Adrenal gland (tissue), 12 donors: ENCODE results near the gene RBM44. TPM values are rescaled to one million over a fixed set of nuclear protein-coding genes. Genes with fewer than 3 reads are reported as not detected.
"Not testable (repeated sequence)": the region's sequence is repeated elsewhere in the genome, so short reads cannot be mapped to it uniquely, and the experiment has no call there.

ENCODE experiments used
- DNase-seq, 7 donors: peaks; one replicate each; pipeline ENCODE4 v3.0.0-alpha.2; 2019 to 2020
- H3K27ac ChIP-seq, 5 donors: fragments of 200-600 bp; sonication (generic) in 4 of 5; 1 replicate in 3 of 5; 2 replicates in 2 of 5; pipeline versions ENCODE4 v1.5.1 to v1.8.0; 2016 to 2020; ENCODE audit warnings: mild to moderate bottlenecking in 1 of 5
- H3K27me3 ChIP-seq: fragments of 200-600 bp; 2 replicates; pipeline ENCODE4 v1.8.0; 2021
- H3K36me3 ChIP-seq, 2 donors: fragments of 200-600 bp; replicated peaks in 1 of 2; 1 replicate in 1 of 2; 2 replicates in 1 of 2; pipeline versions ENCODE4 v1.5.1 to v1.8.0; 2018 to 2022
- H3K4me1 ChIP-seq, 2 donors: fragments of 200-600 bp; replicated peaks in 1 of 2; 1 replicate in 1 of 2; 2 replicates in 1 of 2; pipeline versions ENCODE4 v1.5.1 to v1.8.0; 2018 to 2021
- H3K4me3 ChIP-seq, 4 donors: fragments of 200-600 bp; sonication (generic) in 3 of 4; one replicate each; pipeline ENCODE4 v1.5.1; 2016 to 2018
- H3K9me3 ChIP-seq, 3 donors: fragments of 200-600 bp; sonication (generic) in 1 of 3; replicated peaks in 1 of 3; 1 replicate in 2 of 3; 2 replicates in 1 of 3; pipeline versions ENCODE4 v1.5.1 to v1.8.0; 2016 to 2021
- POLR2A ChIP-seq, 2 donors: fragments of 450-650 bp; IDR thresholded peaks; one replicate each; pipeline ENCODE4 v1.6.1; 2017; ENCODE audit warnings: antibody characterized with exemption in 2 of 2, mild to moderate bottlenecking in 2 of 2, moderate library complexity in 1 of 2
- WGBS, 4 donors: extraction: QIAGEN DNeasy Blood & Tissue Kit in 2 of 4; methylation state at CpG; one replicate each; pipeline versions ENCODE4 v1.1.5 to v1.1.7; 2013 to 2017; 5-methylcytosine and 5-hydroxymethylcytosine counted together
- intact Hi-C, 2 donors: fragments of 100-400 bp; cut with DNase I; formaldehyde crosslinking; loops; one replicate each; pipeline versions ENCODE4 v1.14.1 to v1.15.0; 2022 to 2023
- polyA plus RNA-seq, 3 donors: library from polyadenylated mRNA; stranded (reverse); fragments of 200-250 nt in 2 of 3; fragments of 350-450 nt in 1 of 3; fragmentation: Illumina TruSeq in 1 of 3; extraction: RNeasy Lipid Tissue Mini Kit (QIAGEN cat#74804) in 1 of 3; gene quantifications; one replicate each; pipeline ENCODE4 v1.2.3, GENCODE V29; 2013 to 2014
- total RNA-seq, 9 donors: library from RNA; depleted of rRNA in 4 of 9; stranded (reverse); fragments of >200 nt in 4 of 9; fragments of 120-200 nt in 1 of 9; fragmentation: NEBNext Ultra II Directional in 1 of 9; extraction: Animal tissue kit (Norgen Biotek cat#: 25700) in 1 of 9; gene quantifications; one replicate each; pipeline versions ENCODE4 v1.1.0 to v1.2.4, GENCODE V29; 2013 to 2023
- TF ChIP-seq, protein P1 (sequence below), 6 experiments: fragments of 450-650 bp in 4 of 6; fragments of 200-600 bp in 2 of 6; sonication (generic) in 1 of 6; IDR thresholded peaks; 1 replicate in 5 of 6; 2 replicates in 1 of 6; pipeline versions ENCODE4 v1.5.1 to v1.8.0; 2016 to 2021; ENCODE audit warnings: antibody characterized with exemption in 6 of 6, mild to moderate bottlenecking in 2 of 6, moderate library complexity in 1 of 6
- donor health status: healthy with polysubstance abuse.
- donor health status: Bipolar disorder and iron deficiency.
- donor health status: DM: yes; HTN: yes; CAD: no.
- donor health status: DM: no; HTN: no; CAD: no.
- donor health status: DM: no; HTN: no; CAD: no.
- donor health status: DM: yes; HTN: yes; CAD: no.

RBM44 gene
- total and polyA plus RNA-seq, 12 donors = 0.15 to 0.72 (median 0.30) TPM; not detected in 1

DNA sequence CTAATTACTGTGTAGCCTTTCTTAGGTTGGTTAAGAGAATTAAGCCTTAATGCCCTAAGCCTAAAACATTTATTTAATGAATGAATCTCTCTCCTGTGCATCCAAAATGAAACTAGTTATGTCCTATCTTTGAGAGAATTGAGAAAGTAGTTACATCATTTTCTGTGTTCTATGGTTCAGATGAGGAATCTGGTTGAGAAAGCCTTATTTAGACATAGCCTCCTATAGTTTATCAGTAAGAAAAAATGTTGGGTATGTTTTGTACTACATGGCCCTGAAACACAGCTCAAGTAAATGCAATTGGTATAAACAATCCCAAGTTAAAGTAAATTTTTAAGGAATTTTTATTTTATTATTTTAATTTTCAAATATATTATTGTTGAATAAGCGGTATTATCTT is 35.0 kb downstream of the RBM44 start:
- no peak overlapping the region for H3K4me3 ChIP-seq
- no peaks in the 10 kb centered on the region for H3K4me1 ChIP-seq
- intact Hi-C loops = no loop called here
- H3K27me3 ChIP-seq = no peaks in the 10 kb centered on the region
- TF ChIP-seq, protein P1, sequence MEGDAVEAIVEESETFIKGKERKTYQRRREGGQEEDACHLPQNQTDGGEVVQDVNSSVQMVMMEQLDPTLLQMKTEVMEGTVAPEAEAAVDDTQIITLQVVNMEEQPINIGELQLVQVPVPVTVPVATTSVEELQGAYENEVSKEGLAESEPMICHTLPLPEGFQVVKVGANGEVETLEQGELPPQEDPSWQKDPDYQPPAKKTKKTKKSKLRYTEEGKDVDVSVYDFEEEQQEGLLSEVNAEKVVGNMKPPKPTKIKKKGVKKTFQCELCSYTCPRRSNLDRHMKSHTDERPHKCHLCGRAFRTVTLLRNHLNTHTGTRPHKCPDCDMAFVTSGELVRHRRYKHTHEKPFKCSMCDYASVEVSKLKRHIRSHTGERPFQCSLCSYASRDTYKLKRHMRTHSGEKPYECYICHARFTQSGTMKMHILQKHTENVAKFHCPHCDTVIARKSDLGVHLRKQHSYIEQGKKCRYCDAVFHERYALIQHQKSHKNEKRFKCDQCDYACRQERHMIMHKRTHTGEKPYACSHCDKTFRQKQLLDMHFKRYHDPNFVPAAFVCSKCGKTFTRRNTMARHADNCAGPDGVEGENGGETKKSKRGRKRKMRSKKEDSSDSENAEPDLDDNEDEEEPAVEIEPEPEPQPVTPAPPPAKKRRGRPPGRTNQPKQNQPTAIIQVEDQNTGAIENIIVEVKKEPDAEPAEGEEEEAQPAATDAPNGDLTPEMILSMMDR (IDR thresholded peaks at IDR 0.05) = no peak
- no peak for TF ChIP-seq POLR2A (IDR thresholded peaks at IDR 0.05)
- 90 to 100% (median 96%) methylated on average over 1 of the region's 1 CpG for WGBS, 4 donors
- no peak overlapping the region for H3K27ac ChIP-seq
- no peak for DNase-seq
- H3K36me3 ChIP-seq = no peaks in the 10 kb centered on the region
- H3K9me3 ChIP-seq = no peaks in the 10 kb centered on the region

DNA sequence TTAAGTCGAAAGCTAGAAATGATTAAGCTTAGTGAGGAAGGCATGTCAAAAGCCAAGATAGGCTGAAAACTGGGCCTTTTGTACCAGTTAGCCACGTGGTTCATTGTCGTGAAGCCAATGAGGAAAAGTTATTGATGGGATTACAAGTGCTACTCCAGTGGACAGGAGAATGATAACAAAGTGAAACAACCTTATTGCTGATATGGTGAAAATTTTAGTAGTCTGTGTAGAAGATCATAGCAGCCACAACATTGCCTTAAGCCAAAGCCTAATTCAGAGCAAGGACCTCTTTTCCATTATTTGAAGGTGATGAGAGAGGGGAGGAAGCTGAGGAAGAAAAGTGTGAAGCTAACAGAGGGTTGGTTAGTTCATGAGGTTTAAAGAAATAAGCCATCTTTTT is 36.8 kb downstream of the RBM44 start:
- Histone ChIP-seq H3K4me3 (no peak overlapping the region), H3K4me1 (no peaks in the 10 kb centered on the region), H3K36me3 (no peaks in the 10 kb centered on the region), H3K27ac (no peak overlapping the region), H3K9me3 (no peaks in the 10 kb centered on the region), H3K27me3 (no peaks in the 10 kb centered on the region)
- intact Hi-C loops = no loop called here
- TF ChIP-seq, protein P1 (IDR thresholded peaks at IDR 0.05) = no peak
- TF ChIP-seq POLR2A (IDR thresholded peaks at IDR 0.05) = no peak
- no peak for DNase-seq
- WGBS, 4 donors = 66 to 83% (median 69%) methylated on average over 3 of the region's 3 CpGs

DNA sequence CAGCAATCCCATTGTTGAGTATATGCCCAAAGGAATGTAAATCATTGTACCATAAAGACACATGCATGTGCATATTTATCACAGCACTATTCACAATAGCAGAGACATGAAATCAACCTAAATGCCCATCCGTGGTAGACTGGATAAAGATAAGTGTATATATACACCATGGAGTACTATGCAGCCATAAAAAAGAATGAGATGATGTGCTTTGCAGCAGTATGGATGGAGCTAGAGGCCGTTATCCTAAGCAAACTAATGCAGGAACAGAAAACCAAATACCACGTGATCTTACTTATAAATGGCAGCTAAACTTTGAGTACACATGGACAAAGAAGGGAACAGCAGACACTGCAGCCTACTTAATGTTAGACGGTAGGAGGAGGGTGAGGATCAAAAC is 42.5 kb downstream of the RBM44 start:
- no peaks in the 10 kb centered on the region for H3K36me3 ChIP-seq
- WGBS, 4 donors = 59 to 74% (median 69%) methylated on average over 4 of the region's 4 CpGs
- H3K27ac ChIP-seq = no peak overlapping the region
- no peaks in the 10 kb centered on the region for H3K9me3 ChIP-seq
- H3K27me3 ChIP-seq = no peaks in the 10 kb centered on the region
- H3K4me3 ChIP-seq = no peak overlapping the region
- no peak for TF ChIP-seq POLR2A (IDR thresholded peaks at IDR 0.05)
- TF ChIP-seq, protein P1 (IDR thresholded peaks at IDR 0.05) = no peak
- DNase-seq = no peak
- H3K4me1 ChIP-seq = no peaks in the 10 kb centered on the region
- intact Hi-C loops = no loop called here

DNA sequence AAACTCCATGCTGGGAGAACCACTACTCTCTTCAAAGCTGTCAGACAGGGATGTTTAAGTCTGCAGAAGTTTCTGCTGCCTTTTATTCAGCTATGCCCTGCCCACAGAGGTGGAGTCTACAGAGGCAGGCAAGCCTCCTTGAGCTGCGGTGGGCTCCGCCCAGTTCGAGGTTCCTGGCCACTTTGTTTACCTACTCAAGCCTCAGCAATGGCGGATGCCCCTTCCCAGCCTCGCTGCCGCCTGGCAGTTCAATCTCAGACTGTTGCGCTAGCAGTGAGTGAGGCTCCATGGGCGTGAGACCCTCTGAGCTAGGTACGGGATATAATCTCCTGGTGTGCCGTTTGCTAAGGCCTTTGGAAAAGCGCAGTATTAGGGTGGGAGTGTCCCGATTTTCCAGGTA is 50.4 kb downstream of the RBM44 start:
- 87 to 96% (median 94%) methylated on average over 12 of the region's 12 CpGs for WGBS, 4 donors
- H3K27ac ChIP-seq, H3K9me3 ChIP-seq, DNase-seq, H3K4me3 ChIP-seq, H3K27me3 ChIP-seq, H3K4me1 ChIP-seq, intact Hi-C loops, H3K36me3 ChIP-seq: not testable (repeated sequence)

DNA sequence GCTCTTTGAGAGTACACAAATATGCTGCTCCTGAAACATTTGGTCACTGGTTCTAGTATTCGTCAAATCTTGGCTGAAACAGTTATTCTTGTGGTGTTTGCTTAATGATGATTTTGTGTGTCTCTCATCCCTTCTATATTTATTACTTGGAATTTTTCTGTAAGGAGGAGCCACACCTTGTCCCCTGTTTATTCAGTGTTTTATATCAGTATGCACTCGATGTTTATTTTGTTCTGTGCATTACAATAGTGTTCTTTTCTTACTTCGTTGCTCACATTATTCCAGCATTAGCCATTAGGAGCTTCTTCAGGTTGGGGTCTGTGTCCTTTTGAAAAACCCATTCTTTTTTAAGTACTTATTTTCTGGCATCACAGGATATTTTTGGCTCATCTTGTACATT is 55.7 kb downstream of the RBM44 start:
- intact Hi-C loops = loop anchor here in 1 of 2 donors (10.0 kb wide), 1 partner anchor 401 kb away; no protein-coding TSS in a partner anchor
- H3K4me3 ChIP-seq = no peak overlapping the region

More for the DNA sequence above, 55.7 kb downstream of the RBM44 start:
- Histone ChIP-seq H3K27ac (no peak overlapping the region), H3K9me3 (no peaks in the 10 kb centered on the region), H3K4me1 (peaks cover 0 to 7% of the 10 kb centered on the region in 2 donors), H3K27me3 (no peaks in the 10 kb centered on the region), H3K36me3 (no peaks in the 10 kb centered on the region)
- no peak for DNase-seq
- WGBS, 4 donors = 75 to 89% (median 77%) methylated on average over 3 of the region's 3 CpGs
- TF ChIP-seq, protein P1 (IDR thresholded peaks at IDR 0.05) = no peak
- no peak for TF ChIP-seq POLR2A (IDR thresholded peaks at IDR 0.05)
